H9 (cell line): ENCODE results near the gene RNF13. TPM values are rescaled to one million over a fixed set of nuclear protein-coding genes. Genes with fewer than 3 reads are reported as not detected.
"Not testable (repeated sequence)": the region's sequence is repeated elsewhere in the genome, so short reads cannot be mapped to it uniquely, and the experiment has no call there.

ENCODE experiments used
- DNase-seq: peaks from one replicate; pipeline ENCODE4 v3.0.0-alpha.2; 2017
- H2AFZ ChIP-seq: one replicate; pipeline ENCODE4 v1.6.1; 2013; ENCODE audit warnings: mild to moderate bottlenecking, low read length, control low read depth, moderate library complexity
- H2AK5ac ChIP-seq: 2 replicates; pipeline ENCODE4 v1.6.1; 2013; ENCODE audit warnings: low read length, control low read depth, mixed read lengths; ENCODE audit not compliant: insufficient read length
- H2BK120ac ChIP-seq: one replicate; pipeline ENCODE4 v1.6.1; 2013; ENCODE audit warnings: low read depth, mild to moderate bottlenecking, low read length, control low read depth, inconsistent platforms; ENCODE audit not compliant: poor library complexity, severe bottlenecking
- H2BK12ac ChIP-seq: 2 replicates; pipeline ENCODE4 v1.6.1; 2013; ENCODE audit warnings: low read length, control low read depth, mixed read lengths, low read depth; ENCODE audit not compliant: insufficient read length
- H2BK15ac ChIP-seq: 2 replicates; pipeline ENCODE4 v1.6.1; 2013; ENCODE audit warnings: low read depth, low read length, control low read depth
- H2BK20ac ChIP-seq: one replicate; pipeline ENCODE4 v1.6.1; 2013; ENCODE audit warnings: low read depth, mild to moderate bottlenecking, low read length, control low read depth, inconsistent platforms; ENCODE audit not compliant: poor library complexity, severe bottlenecking
- H2BK5ac ChIP-seq: 2 replicates; pipeline ENCODE4 v1.6.1; 2013; ENCODE audit warnings: low read length, control low read depth, mixed read lengths; ENCODE audit not compliant: insufficient read length
- H3K14ac ChIP-seq: 2 replicates; pipeline ENCODE4 v1.6.1; 2013; ENCODE audit warnings: low read length, control low read depth; ENCODE audit not compliant: insufficient read depth
- H3K18ac ChIP-seq: 2 replicates; pipeline ENCODE4 v1.6.1; 2013; ENCODE audit warnings: low read depth, mild to moderate bottlenecking, mixed read lengths, low read length, control low read depth; ENCODE audit not compliant: insufficient read length
- H3K23ac ChIP-seq: 2 replicates; pipeline ENCODE4 v1.6.1; 2013; ENCODE audit warnings: low read length, control low read depth, mixed read lengths, low read depth; ENCODE audit not compliant: insufficient read length
- H3K23me2 ChIP-seq: 2 replicates; pipeline ENCODE4 v1.6.1; 2013; ENCODE audit warnings: low read depth, mild to moderate bottlenecking, mixed read lengths, low read length, control low read depth; ENCODE audit not compliant: insufficient read length, poor library complexity, severe bottlenecking
- H3K27ac ChIP-seq: 2 replicates; pipeline ENCODE4 v1.5.1; 2013; ENCODE audit warnings: low read length, control low read depth, mixed read lengths, low read depth; ENCODE audit not compliant: insufficient read length
- H3K27me3 ChIP-seq: 2 replicates; pipeline ENCODE4 v1.6.1; 2013; ENCODE audit warnings: low read length, control low read depth, inconsistent platforms; ENCODE audit not compliant: insufficient read depth
- H3K4ac ChIP-seq: 2 replicates; pipeline ENCODE4 v1.6.1; 2013; ENCODE audit warnings: low read depth, mild to moderate bottlenecking, control low read depth, inconsistent platforms, low read length, moderate library complexity
- H3K4me1 ChIP-seq: 2 replicates; pipeline ENCODE4 v1.6.1; 2013; ENCODE audit warnings: low read length, control low read depth, inconsistent platforms; ENCODE audit not compliant: insufficient read depth
- H3K4me2 ChIP-seq: 2 replicates; pipeline ENCODE4 v1.6.1; 2013; ENCODE audit warnings: low read length, control low read depth, mixed read lengths; ENCODE audit not compliant: insufficient read length, insufficient read depth
- H3K56ac ChIP-seq: 2 replicates; pipeline ENCODE4 v1.6.1; 2013; ENCODE audit warnings: low read depth, mild to moderate bottlenecking, mixed read lengths, low read length, control low read depth; ENCODE audit not compliant: insufficient read length
- H3K79me1 ChIP-seq: 2 replicates; pipeline ENCODE4 v1.6.1; 2013; ENCODE audit warnings: low read depth, mild to moderate bottlenecking, moderate library complexity, low read length, control low read depth, inconsistent platforms; ENCODE audit not compliant: insufficient read depth, poor library complexity, severe bottlenecking
- H3K79me2 ChIP-seq: 2 replicates; pipeline ENCODE4 v1.6.1; 2013; ENCODE audit warnings: low read length, control low read depth, inconsistent platforms; ENCODE audit not compliant: insufficient read depth
- H3K9ac ChIP-seq: 2 replicates; pipeline ENCODE4 v1.6.1; 2013; ENCODE audit warnings: low read length, control low read depth, mixed read lengths; ENCODE audit not compliant: insufficient read length; ENCODE audit errors: extremely low read depth
- H3K9me3 ChIP-seq: one replicate; pipeline ENCODE4 v1.6.1; 2013; ENCODE audit warnings: low read depth, low read length, inconsistent platforms; ENCODE audit not compliant: control insufficient read depth
- H3T11ph ChIP-seq: one replicate; pipeline ENCODE4 v1.6.1; 2013; ENCODE audit warnings: mild to moderate bottlenecking, low read length, control low read depth, inconsistent platforms
- H4K20me1 ChIP-seq: one replicate; pipeline ENCODE4 v1.6.1; 2013; ENCODE audit not compliant: control insufficient read depth, insufficient read length, insufficient read depth
- H4K5ac ChIP-seq: 2 replicates; pipeline ENCODE4 v1.6.1; 2013; ENCODE audit warnings: low read depth, mild to moderate bottlenecking, mixed read lengths, low read length, control low read depth; ENCODE audit not compliant: insufficient read length
- H4K8ac ChIP-seq: replicated peaks from 2 replicates; pipeline ENCODE4 v1.6.1; 2013; ENCODE audit warnings: low read length, control low read depth, mixed read lengths, low read depth; ENCODE audit not compliant: insufficient read length
- H4K91ac ChIP-seq: 2 replicates; pipeline ENCODE4 v1.6.1; 2013; ENCODE audit warnings: low read depth, mild to moderate bottlenecking, moderate library complexity, mixed read lengths, low read length, control low read depth; ENCODE audit not compliant: insufficient read length
- H3K27ac Mint-ChIP-seq, 3 experiments: 2 replicates in 2 of 3; 3 replicates in 1 of 3; pipeline ENCODE4 v1.8.0; 2020 to 2021; ENCODE audit warnings: mixed read lengths in 3 of 3, mild to moderate bottlenecking in 1 of 3, moderate library complexity in 1 of 3
- H3K27me3 Mint-ChIP-seq: 2 replicates; pipeline ENCODE4 v1.8.0; 2021; ENCODE audit warnings: low read depth, mild to moderate bottlenecking, moderate library complexity, mixed read lengths
- H3K36me3 Mint-ChIP-seq, 3 experiments: 2 replicates in 2 of 3; 3 replicates in 1 of 3; pipeline ENCODE4 v1.8.0; 2020 to 2021; ENCODE audit warnings: low read depth in 3 of 3, mixed read lengths in 3 of 3; ENCODE audit not compliant: insufficient read depth in 1 of 3
- H3K4me1 Mint-ChIP-seq, 2 experiments: 2 replicates each; pipeline ENCODE4 v1.8.0; 2020; ENCODE audit warnings: mixed read lengths in 2 of 2
- H3K4me3 Mint-ChIP-seq, 2 experiments: 2 replicates in 1 of 2; 3 replicates in 1 of 2; pipeline ENCODE4 v1.8.0; 2020 to 2021; ENCODE audit warnings: mild to moderate bottlenecking in 2 of 2, mixed read lengths in 2 of 2, moderate library complexity in 1 of 2
- H3K9me3 Mint-ChIP-seq, 2 experiments: 2 replicates in 1 of 2; 3 replicates in 1 of 2; pipeline ENCODE4 v1.8.0; 2020; ENCODE audit warnings: mild to moderate bottlenecking in 2 of 2, mixed read lengths in 2 of 2, moderate library complexity in 1 of 2
- WGBS: extraction: QIAGEN DNeasy Blood & Tissue Kit; methylation state at CpG from one replicate; pipeline ENCODE4 v1.1.7; 2013; ENCODE audit warnings: missing lambda C conversion rate, low lambda C conversion rate, mixed read lengths; ENCODE audit not compliant: insufficient read length; ENCODE audit errors: extremely low coverage; 5-methylcytosine and 5-hydroxymethylcytosine counted together
- total RNA-seq: library from RNA; stranded (reverse); gene quantifications from 2 replicates; pipeline ENCODE4 v1.2.1, GENCODE V29; 2021

The RNF13 gene
- total RNA-seq, 1 experiment from 2014 or later, result 23.4 TPM

DNA sequence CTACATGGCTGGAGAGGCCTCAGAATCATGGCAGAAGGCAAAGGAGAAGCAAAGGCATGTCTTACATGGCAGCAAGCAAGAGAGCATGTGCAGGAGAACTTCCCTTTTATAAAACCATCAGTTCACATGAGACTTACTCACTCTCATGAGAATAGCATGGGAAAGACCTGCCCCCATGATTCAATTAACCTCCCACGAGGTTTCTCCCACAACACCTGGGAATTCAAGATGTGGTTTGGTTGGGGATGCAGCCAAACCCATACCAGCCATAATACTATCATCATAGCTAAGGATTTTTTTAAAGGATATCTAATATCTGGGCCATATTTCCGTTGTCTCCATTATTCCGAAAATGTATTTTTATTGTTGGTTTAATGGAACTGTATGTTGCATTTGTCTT is 26.5 kb downstream of the RNF13 start:
- not testable (repeated sequence) for H3K27me3 Mint-ChIP-seq, H3K14ac ChIP-seq, H3K9ac ChIP-seq, H2BK15ac ChIP-seq, H3K23me2 ChIP-seq, DNase-seq, H3K27me3 ChIP-seq, H3K4me1 ChIP-seq, H2BK20ac ChIP-seq, H2AK5ac ChIP-seq, H4K5ac ChIP-seq, H2AFZ ChIP-seq, H4K91ac ChIP-seq, H3K4me3 Mint-ChIP-seq, H4K8ac ChIP-seq, H2BK12ac ChIP-seq, H3K4ac ChIP-seq, H3K79me2 ChIP-seq, H3T11ph ChIP-seq, H3K27ac ChIP-seq, H3K4me2 ChIP-seq, H3K79me1 ChIP-seq, H2BK120ac ChIP-seq, H3K18ac ChIP-seq, H4K20me1 ChIP-seq, H2BK5ac ChIP-seq, H3K4me1 Mint-ChIP-seq, H3K27ac Mint-ChIP-seq, H3K56ac ChIP-seq, H3K23ac ChIP-seq, H3K9me3 ChIP-seq
- no CpG with 5 or more reads among the region's 3 CpGs for WGBS
- peaks cover 37 to 44% (median 38%) of the 10 kb centered on the region in 3 experiments for H3K36me3 Mint-ChIP-seq
- H3K9me3 Mint-ChIP-seq, result peaks cover 39 to 40% of the 10 kb centered on the region in 2 experiments
